PC-9 (cell line): Measurements from ENCODE around the gene PGGHG. TPM values are rescaled to one million over a fixed set of nuclear protein-coding genes. Genes with fewer than 3 reads are reported as not detected.
"Not testable (repeated sequence)": the region's sequence is repeated elsewhere in the genome, so short reads cannot be mapped to it uniquely, and the experiment has no call there.

Experiments
- BruUV-seq: library from RNA; stranded (reverse); fragments of 400-500 nt; replicated peaks from 2 replicates; lab custom pipeline; 2021; lab: Mats Ljungman, UMichigan
- CTCF ChIA-PET: fragments of 300-600 bp; sonication (Branson Sonifier 250); formaldehyde crosslinking; loops from one replicate; lab custom pipeline; 2022; ENCODE audit warnings: antibody characterized with exemption; lab: Charles Lee
- POLR2A ChIA-PET: fragments of 300-600 bp; sonication (Branson Sonifier 250); formaldehyde crosslinking; loops from one replicate; lab custom pipeline; 2022; ENCODE audit warnings: antibody characterized with exemption; ENCODE audit not compliant: unreplicated experiment; lab: Charles Lee
- DNase-seq, 2 experiments: peaks; one replicate each; pipeline versions ENCODE4 v3.0.0 to v3.0.0-alpha.2; 2015 to 2022; ENCODE audit warnings: mixed read lengths in 1 of 2
- H2AFZ ChIP-seq: fragments of 200-600 bp; sonication (generic); 2 replicates; pipeline ENCODE4 v1.8.1; 2017; ENCODE audit warnings: antibody characterized with exemption
- H3F3A ChIP-seq: fragments of 200-600 bp; sonication (generic); 2 replicates; pipeline ENCODE4 v1.8.1; 2017; ENCODE audit warnings: antibody characterized with exemption, mild to moderate bottlenecking, low read depth; ENCODE audit not compliant: insufficient read depth
- H3K27ac ChIP-seq: fragments of 200-600 bp; sonication (generic); 2 replicates; pipeline ENCODE4 v1.6.1; 2016; ENCODE audit warnings: mixed run types
- H3K27me3 ChIP-seq: fragments of 200-600 bp; sonication (generic); 2 replicates; pipeline ENCODE4 v1.6.1; 2016; ENCODE audit warnings: low read depth, mixed run types; ENCODE audit not compliant: insufficient read depth
- H3K36me3 ChIP-seq: fragments of 200-600 bp; sonication (generic); 2 replicates; pipeline ENCODE4 v1.6.1; 2016; ENCODE audit warnings: low read depth, mixed run types
- H3K4me1 ChIP-seq: fragments of 200-600 bp; sonication (generic); replicated peaks from 2 replicates; pipeline ENCODE4 v1.6.1; 2016; ENCODE audit warnings: mixed run types; ENCODE audit not compliant: insufficient read depth
- H3K4me2 ChIP-seq: fragments of 200-600 bp; sonication (generic); 2 replicates; pipeline ENCODE4 v1.6.1; 2017; ENCODE audit warnings: mixed run types
- H3K4me3 ChIP-seq: fragments of 200-600 bp; sonication (generic); 2 replicates; pipeline ENCODE4 v1.6.1; 2016; ENCODE audit warnings: mixed run types
- H3K79me2 ChIP-seq: fragments of 200-600 bp; sonication (generic); 2 replicates; pipeline ENCODE4 v1.6.1; 2017; ENCODE audit warnings: low read depth, mixed run types
- H3K9me2 ChIP-seq: fragments of 200-600 bp; sonication (generic); 2 replicates; pipeline ENCODE4 v1.8.1; 2017; ENCODE audit warnings: mild to moderate bottlenecking; ENCODE audit not compliant: insufficient read depth
- H3K9me3 ChIP-seq: fragments of 200-600 bp; sonication (generic); 2 replicates; pipeline ENCODE4 v1.8.1; 2016; ENCODE audit warnings: low read depth; ENCODE audit not compliant: insufficient read depth
- H4K20me1 ChIP-seq: fragments of 200-600 bp; sonication (generic); 2 replicates; pipeline ENCODE4 v1.8.1; 2017; ENCODE audit not compliant: insufficient read depth
- CTCF ChIP-seq: fragments of 200-600 bp; sonication (generic); conservative IDR thresholded peaks from 2 replicates; pipeline ENCODE4 v1.6.1; 2017; ENCODE audit warnings: mixed run types, antibody characterized with exemption, mild to moderate bottlenecking, moderate library complexity
- EZH2 ChIP-seq: fragments of 200-600 bp; sonication (generic); IDR thresholded peaks from 2 replicates; pipeline ENCODE4 v1.8.0; 2017; ENCODE audit warnings: antibody characterized with exemption, low read depth
- intact Hi-C: fragments of 100-400 bp; cut with micrococcal nuclease; formaldehyde crosslinking; loops from one replicate; pipeline ENCODE4 v1.10.0; 2022; ENCODE audit not compliant: unreplicated experiment
- total RNA-seq: library from RNA; stranded (reverse); gene quantifications from 2 replicates; pipeline ENCODE4 v1.2.3, GENCODE V29; 2021

Gene PGGHG
- total RNA-seq, 1 experiment from 2014 or later = 68.6 TPM

- Histone ChIP-seq H3K4me2 (no peak overlapping the region), H3F3A (no peaks in the 10 kb centered on the region), H3K36me3 (no peaks in the 10 kb centered on the region), H4K20me1 (no peaks in the 10 kb centered on the region), H3K9me2 (no peaks in the 10 kb centered on the region), H3K9me3 (no peaks in the 10 kb centered on the region), H3K27ac (no peak overlapping the region), H3K4me3 (no peak overlapping the region), H2AFZ (no peak overlapping the region), H3K79me2 (no peaks in the 10 kb centered on the region), H3K27me3 (0 out of 2 replicates have a peak, but pooled peaks cover 3% of the 10 kb centered on the region), H3K4me1 (no peaks in the 10 kb centered on the region)
- intact Hi-C loops = no loop called here
- TF ChIP-seq CTCF = no peak
- TF ChIP-seq EZH2 = no peak
- ChIA-PET CTCF (no interaction called here), POLR2A (no interaction called here)
- no TSS peak for BruUV-seq
- DNase-seq = no peak
Measured at GRCh38 chr11:330694-331357, 41.9 kb downstream of the PGGHG start.

DNA sequence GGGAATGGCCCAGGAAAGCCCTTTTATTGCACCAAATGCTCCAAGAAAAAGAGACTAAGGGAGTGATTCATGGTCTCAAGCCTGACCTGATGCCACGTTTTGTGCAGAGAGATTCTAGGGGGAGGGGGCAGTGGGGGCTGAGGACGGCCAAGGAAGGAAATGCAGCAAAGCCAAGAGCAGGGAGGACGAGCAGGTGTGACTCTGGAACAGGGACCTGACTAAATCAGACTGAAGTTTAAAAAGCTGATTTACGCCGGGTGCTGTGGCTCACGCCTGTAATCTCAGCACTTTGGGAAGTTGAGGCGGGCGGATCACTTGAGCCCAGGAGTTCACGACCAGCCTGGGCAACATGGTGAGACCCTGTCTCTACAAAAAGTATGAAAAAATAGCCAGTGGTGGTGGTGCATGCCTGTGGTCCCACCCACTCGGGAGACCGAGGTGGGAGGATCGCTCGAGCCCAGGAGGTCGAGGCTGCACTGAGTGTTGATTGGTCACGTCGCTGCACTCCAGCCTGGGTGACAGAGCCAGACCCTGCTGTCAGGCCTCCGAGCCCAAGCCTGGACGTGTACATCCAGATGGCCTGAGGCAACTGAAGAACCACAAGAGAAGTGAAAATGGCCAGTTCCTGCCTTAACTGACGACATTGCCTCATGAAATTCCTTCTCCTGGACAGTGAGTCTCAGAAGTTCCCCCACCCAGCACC lies 42.6 kb downstream of the PGGHG start:
- BruUV-seq = no TSS peak
- no peaks in the 10 kb centered on the region for H3K79me2 ChIP-seq
- no peak for DNase-seq
- no peaks in the 10 kb centered on the region for H3K4me1 ChIP-seq
- H4K20me1 ChIP-seq = no peaks in the 10 kb centered on the region
- H2AFZ ChIP-seq = no peak overlapping the region
- no peaks in the 10 kb centered on the region for H3K9me2 ChIP-seq
- no peaks in the 10 kb centered on the region for H3F3A ChIP-seq
- TF ChIP-seq CTCF (no peak), EZH2 (no peak)
- no peaks in the 10 kb centered on the region for H3K36me3 ChIP-seq
- no peak overlapping the region for H3K4me2 ChIP-seq
- H3K27me3 ChIP-seq = 0 out of 2 replicates have a peak, but pooled peaks cover 3% of the 10 kb centered on the region
- H3K27ac ChIP-seq = no peak overlapping the region
- intact Hi-C loops = no loop called here
- ChIA-PET POLR2A (no interaction called here), CTCF (no interaction called here)
- H3K4me3 ChIP-seq = no peak overlapping the region
- no peaks in the 10 kb centered on the region for H3K9me3 ChIP-seq

- ChIA-PET CTCF (no interaction called here), POLR2A (interaction anchor here (0.6 kb wide), 1 partner anchor 126 kb away, joined by 3 read pairs; the partner anchor contains the start of gene BET1L)
- no peaks in the 10 kb centered on the region for H3F3A ChIP-seq
- H3K79me2 ChIP-seq = no peaks in the 10 kb centered on the region
- no peaks in the 10 kb centered on the region for H3K9me3 ChIP-seq
- no peak for DNase-seq
- H4K20me1 ChIP-seq = no peaks in the 10 kb centered on the region
- 0 out of 2 replicates have a peak, but pooled peaks cover 3% of the 10 kb centered on the region for H3K27me3 ChIP-seq
- H3K36me3 ChIP-seq = no peaks in the 10 kb centered on the region
- H3K4me3 ChIP-seq = no peak overlapping the region
- no peaks in the 10 kb centered on the region for H3K4me1 ChIP-seq
- H3K9me2 ChIP-seq = no peaks in the 10 kb centered on the region
- no peak overlapping the region for H3K4me2 ChIP-seq
- H3K27ac ChIP-seq = no peak overlapping the region
- TF ChIP-seq CTCF (no peak), EZH2 (no peak)
- BruUV-seq = no TSS peak
- intact Hi-C loops = no loop called here
- no peak overlapping the region for H2AFZ ChIP-seq
Measured at GRCh38 chr11:332651-333480, 43.9 kb downstream of the PGGHG start.

- H3K9me3 ChIP-seq, H3K36me3 ChIP-seq, POLR2A ChIA-PET, H2AFZ ChIP-seq, H3K4me1 ChIP-seq, H3K79me2 ChIP-seq, intact Hi-C loops, H3K27ac ChIP-seq, H3K4me2 ChIP-seq, DNase-seq, CTCF ChIA-PET, H3K27me3 ChIP-seq, H3F3A ChIP-seq, H3K9me2 ChIP-seq, BruUV-seq, H3K4me3 ChIP-seq, H4K20me1 ChIP-seq: not testable (repeated sequence)
Measured at GRCh38 chr11:333616-334263, 44.8 kb downstream of the PGGHG start.
